Measurements from ENCODE around the gene UBE2J2.
"Not testable (repeated sequence)": the region's sequence is repeated elsewhere in the genome, so short reads cannot be mapped to it uniquely, and the experiment has no call there.

UBE2J2 gene

DNA sequence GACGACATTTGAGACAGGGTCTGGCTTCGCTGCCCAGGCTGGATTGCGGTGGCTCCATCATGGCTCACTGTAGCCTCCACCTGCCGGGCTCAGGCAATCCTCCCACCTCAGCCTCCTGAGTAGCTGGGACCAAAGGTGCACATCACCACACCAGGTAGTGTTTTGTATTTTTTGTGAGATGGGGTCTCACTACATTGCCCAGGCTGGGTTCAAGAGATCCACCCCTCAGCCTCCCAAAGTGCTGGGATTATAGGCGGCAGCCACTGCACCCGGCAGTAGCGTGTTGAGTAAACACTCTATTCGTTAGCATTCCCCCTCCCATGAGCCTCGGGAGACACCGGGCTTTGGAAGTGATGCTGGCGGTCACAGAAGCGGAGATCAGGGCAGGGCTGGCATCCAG is 20.3 kb downstream of the UBE2J2 start:
- TF ChIP-seq, protein P1, sequence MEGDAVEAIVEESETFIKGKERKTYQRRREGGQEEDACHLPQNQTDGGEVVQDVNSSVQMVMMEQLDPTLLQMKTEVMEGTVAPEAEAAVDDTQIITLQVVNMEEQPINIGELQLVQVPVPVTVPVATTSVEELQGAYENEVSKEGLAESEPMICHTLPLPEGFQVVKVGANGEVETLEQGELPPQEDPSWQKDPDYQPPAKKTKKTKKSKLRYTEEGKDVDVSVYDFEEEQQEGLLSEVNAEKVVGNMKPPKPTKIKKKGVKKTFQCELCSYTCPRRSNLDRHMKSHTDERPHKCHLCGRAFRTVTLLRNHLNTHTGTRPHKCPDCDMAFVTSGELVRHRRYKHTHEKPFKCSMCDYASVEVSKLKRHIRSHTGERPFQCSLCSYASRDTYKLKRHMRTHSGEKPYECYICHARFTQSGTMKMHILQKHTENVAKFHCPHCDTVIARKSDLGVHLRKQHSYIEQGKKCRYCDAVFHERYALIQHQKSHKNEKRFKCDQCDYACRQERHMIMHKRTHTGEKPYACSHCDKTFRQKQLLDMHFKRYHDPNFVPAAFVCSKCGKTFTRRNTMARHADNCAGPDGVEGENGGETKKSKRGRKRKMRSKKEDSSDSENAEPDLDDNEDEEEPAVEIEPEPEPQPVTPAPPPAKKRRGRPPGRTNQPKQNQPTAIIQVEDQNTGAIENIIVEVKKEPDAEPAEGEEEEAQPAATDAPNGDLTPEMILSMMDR (IDR thresholded peaks at IDR 0.05; ENCODE audit: control insufficient read depth, insufficient read depth, low read depth, low read length, missing control alignments), result no peak
- no peak overlapping the region for H3K4me3 ChIP-seq (ENCODE audit: control insufficient read depth, low read depth, low read length)
- DNase-seq (ENCODE audit: low read depth), result no peak

DNA sequence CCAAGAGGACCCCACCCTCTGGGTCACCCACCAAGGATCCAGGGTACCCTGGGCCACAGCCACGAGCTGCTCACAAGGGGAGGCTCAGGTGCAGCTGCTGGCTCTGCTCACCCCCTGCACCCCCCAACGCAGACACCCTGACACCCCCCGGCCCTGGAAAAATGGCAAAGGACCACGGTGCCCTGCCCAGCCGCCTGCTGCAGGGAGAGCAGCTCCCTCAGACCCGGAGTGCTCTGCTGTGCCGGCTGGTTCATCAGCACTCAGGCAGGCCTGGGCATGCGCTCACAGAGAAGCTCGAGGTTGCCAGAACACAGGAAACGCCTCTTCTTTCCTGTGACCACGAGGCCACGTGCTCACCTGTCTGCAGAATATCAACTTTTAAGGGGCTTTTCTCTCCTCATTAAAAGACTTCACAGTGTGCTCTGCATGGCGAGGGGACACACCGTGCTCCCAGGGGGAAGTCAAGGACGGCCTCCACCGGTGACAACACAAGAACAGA is 22.8 kb downstream of the UBE2J2 start:
- H3K4me3 ChIP-seq (ENCODE audit: control insufficient read depth, low read depth, low read length), result no peak overlapping the region
- DNase-seq (ENCODE audit: low read depth), result no peak
- TF ChIP-seq, protein P1 (IDR thresholded peaks at IDR 0.05; ENCODE audit: control insufficient read depth, insufficient read depth, low read depth, low read length, missing control alignments), result no peak

DNA sequence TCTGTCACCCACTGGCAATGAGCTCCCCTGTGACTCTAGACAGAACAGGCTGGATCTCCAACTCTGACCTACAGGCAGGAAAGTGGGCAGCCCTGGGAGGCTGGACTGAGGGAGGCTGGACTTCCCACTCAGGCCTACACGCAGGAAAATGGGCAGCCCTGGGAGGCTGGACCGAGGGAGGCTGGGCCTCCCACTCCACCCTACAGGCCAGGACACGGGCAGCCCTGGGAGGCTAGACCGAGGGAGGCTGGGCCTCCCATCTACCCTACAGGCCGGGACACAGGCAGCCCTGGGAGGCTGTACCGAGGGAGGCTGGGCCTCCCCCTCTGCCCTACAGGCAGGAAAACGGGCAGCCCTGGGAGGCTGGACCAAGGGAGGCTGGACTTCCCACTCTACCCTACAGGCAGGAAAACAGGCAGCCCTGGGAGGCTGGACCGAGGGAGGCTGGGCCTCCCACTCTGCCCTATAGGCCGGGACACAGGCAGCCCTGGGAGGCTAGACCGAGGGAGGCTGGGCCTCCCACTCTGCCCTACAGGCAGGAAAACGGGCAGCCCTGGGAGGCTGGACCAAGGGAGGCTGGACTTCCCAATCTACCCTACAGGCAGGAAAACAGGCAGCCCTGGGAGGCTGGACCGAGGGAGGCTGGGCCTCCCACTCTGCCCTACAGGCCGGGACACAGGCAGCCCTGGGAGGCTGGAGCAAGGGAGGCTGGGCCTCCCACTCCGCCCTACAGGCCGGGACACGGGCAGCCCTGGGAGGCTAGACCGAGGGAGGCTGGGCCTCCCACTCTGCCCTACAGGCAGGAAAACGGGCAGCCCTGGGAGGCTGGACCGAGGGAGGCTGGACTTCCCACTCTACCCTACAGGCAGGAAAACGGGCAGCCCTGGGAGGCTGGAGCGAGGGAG is 25.4 kb downstream of the UBE2J2 start:
- H3K4me3 ChIP-seq (ENCODE audit: control insufficient read depth, low read depth, low read length); DNase-seq (ENCODE audit: low read depth): not testable (repeated sequence)

DNA sequence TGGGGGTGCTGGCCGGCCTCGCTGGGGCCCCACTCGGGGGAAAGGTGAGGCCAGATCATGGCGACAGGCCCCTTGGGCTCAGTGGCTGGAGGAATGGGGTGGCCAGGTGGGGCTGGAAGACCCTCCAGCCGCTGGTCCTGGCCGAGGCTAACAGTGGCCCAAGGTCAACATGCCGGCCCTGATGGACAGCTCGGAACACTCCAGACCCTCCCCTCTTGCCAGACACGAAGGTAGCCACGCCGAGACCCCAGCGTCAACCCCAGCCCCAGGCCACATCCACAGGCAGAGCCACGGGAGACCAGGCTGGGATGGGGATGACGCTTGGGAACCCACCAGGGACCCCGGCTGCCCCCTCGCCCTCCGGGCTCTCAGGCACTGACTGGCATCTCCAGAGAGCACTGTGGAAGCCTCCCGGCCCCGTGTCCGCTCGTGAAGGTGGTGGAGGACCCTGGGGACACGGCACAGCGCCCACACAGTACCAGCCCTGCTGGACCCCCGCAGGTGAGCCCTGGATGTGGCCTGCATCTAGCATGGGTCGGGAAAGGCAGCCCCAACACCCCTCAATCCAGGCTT is 26.2 kb downstream of the UBE2J2 start:
- no peak overlapping the region for H3K4me3 ChIP-seq (ENCODE audit: control insufficient read depth, low read depth, low read length)
- TF ChIP-seq, protein P1 (IDR thresholded peaks at IDR 0.05; ENCODE audit: control insufficient read depth, insufficient read depth, low read depth, low read length, missing control alignments), result no peak
- no peak for DNase-seq (ENCODE audit: low read depth)

DNA sequence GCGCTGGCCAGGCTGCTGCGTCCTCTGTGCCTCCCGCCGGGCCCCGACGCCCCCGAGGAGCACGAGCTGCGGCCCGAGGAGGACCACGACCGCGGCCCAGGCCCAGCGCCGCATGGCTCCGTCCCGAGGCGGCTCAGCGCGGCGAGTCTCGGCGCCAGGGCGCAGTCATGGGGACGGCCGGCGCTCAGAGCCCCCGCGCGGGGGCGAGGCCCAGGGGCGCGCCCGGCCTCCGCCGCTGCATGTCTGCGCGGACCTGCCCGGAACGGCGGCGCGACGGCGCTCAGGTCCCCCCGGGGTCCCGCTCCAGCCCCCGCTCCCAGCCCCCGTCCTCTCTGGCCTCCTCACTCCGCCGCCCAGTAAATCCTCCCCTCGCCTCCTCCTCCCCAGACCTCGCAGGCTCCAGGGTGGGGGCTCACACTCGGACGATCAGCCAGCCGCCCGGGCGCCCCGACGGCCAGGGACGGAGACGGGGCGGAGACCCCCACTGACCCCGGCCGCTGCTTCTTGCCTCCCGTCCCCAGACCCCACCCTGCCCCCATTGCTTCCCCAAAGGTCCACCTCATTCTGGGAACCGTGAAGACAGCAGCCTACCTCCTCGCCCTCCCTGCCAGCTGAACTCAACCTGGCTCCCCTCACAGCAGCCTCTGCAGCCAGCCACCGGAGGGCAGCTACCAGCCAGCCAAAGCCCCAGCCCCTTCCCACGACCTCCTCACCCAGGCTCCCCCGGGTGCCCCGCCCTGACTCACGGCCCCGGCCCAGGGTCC is 26.9 kb downstream of the UBE2J2 start, which contains the start of gene C1QTNF12:
C1QTNF12 (minus strand) TSS at position 146 of the 764 bp plus-strand sequence; CDS start at position 114, 32 bp downstream.
- no peak within 1 kb of the TSS for H3K4me3 ChIP-seq (ENCODE audit: control insufficient read depth, low read depth, low read length)
- no peak for DNase-seq (ENCODE audit: low read depth)
- TF ChIP-seq, protein P1 (IDR thresholded peaks at IDR 0.05; ENCODE audit: control insufficient read depth, insufficient read depth, low read depth, low read length, missing control alignments), result no peak

DNA sequence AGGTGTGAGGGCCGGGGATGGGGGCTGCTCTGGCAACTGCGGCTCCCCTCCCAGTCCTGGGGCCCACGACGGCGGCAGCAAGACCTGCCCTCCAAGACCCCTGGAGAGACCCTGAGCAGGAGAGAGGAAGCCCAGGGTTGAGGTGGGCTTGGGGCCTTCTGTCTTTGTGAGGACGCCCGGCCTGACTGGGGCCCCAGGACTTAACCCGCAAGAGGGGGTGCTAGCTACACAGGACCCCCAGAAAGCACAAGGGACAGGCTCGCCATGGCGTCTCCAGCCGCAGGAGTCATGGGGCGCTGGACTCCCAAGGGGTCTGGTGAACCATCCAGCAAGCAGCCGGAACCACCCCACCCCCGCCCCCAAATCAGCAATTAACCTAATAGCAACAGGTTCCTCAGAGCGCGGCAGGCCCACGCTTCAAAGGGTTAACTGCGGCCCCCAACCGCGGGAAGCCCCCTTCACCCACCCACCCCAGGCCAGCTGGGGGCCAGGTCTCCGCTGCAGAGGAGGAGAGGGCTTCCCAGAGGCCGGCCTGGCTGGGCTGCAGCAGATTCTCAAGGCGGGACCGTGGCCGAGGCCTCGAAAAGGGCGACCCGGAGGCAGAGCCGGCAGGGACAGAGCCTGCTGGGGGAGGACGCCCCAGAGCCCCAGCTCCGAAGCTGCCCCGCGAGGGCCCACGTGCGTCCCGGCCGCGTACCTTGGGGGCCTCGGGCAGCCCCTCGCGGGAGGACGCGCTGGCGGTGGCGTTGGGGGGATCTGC is 27.7 kb downstream of the UBE2J2 start:
- TF ChIP-seq, protein P1 (IDR thresholded peaks at IDR 0.05; ENCODE audit: control insufficient read depth, insufficient read depth, low read depth, low read length, missing control alignments), result no peak
- no peak for DNase-seq (ENCODE audit: low read depth)
- no peak overlapping the region for H3K4me3 ChIP-seq (ENCODE audit: control insufficient read depth, low read depth, low read length)
